ENCODE data around the gene SYT1.

Gene SYT1

DNA sequence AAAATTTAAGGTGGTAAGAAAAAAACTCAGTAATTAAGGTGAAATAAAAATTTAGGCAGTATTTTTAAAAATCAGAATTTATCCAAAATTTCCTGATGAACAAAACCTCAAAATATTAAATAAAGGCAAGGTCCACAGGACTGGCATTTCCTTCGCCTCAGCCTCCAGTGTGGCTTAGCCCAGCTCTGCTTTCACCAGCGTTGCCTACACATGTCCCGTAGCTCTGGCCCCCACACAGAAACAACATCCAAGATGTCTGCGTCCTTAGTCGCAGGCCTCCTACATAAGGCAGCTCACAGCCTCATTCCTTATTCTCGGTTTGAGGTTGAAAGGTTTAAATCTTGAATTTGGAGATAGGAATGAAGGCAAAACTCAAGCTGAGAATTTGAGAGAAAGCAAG is 274.3 kb downstream of the SYT1 start:
- H3K4me3 ChIP-seq (ENCODE audit: low read depth, low read length): no peak overlapping the region
- no peak for DNase-seq (ENCODE audit: low read depth)
- TF ChIP-seq, protein P1, sequence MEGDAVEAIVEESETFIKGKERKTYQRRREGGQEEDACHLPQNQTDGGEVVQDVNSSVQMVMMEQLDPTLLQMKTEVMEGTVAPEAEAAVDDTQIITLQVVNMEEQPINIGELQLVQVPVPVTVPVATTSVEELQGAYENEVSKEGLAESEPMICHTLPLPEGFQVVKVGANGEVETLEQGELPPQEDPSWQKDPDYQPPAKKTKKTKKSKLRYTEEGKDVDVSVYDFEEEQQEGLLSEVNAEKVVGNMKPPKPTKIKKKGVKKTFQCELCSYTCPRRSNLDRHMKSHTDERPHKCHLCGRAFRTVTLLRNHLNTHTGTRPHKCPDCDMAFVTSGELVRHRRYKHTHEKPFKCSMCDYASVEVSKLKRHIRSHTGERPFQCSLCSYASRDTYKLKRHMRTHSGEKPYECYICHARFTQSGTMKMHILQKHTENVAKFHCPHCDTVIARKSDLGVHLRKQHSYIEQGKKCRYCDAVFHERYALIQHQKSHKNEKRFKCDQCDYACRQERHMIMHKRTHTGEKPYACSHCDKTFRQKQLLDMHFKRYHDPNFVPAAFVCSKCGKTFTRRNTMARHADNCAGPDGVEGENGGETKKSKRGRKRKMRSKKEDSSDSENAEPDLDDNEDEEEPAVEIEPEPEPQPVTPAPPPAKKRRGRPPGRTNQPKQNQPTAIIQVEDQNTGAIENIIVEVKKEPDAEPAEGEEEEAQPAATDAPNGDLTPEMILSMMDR (IDR thresholded peaks at IDR 0.05; ENCODE audit: control insufficient read depth, extremely low read depth, insufficient read depth): no peak

- no peak overlapping the region for H3K4me3 ChIP-seq (ENCODE audit: low read depth, low read length)
- TF ChIP-seq, protein P1 (IDR thresholded peaks at IDR 0.05; ENCODE audit: control insufficient read depth, extremely low read depth, insufficient read depth): no peak
- no peak for DNase-seq (ENCODE audit: low read depth)
Observed at GRCh38 chr12:79140711-79141110, 276.1 kb downstream of the SYT1 start.

DNA sequence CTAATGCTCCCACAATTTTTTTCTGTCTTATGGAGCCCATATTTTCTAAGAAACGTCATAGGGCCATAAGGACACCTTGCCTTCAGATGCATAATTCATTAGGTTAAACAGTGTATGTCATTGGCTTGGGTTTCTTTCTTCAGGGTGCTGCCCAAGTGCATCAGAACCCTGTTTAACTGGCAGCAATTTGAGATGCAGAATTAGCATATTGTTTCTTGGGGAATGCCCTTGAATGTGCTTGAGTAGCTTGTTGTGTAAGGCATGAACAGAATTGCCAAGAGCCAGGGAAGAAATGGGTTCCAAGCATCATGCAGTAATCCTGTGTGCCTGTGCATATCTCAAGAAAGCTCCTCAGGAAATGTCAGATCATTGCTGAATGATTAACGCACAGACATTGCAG is 277.2 kb downstream of the SYT1 start:
- TF ChIP-seq, protein P1 (IDR thresholded peaks at IDR 0.05; ENCODE audit: control insufficient read depth, extremely low read depth, insufficient read depth): no peak
- H3K4me3 ChIP-seq (ENCODE audit: low read depth, low read length): no peak overlapping the region
- DNase-seq (ENCODE audit: low read depth): no peak

- H3K4me3 ChIP-seq (ENCODE audit: low read depth, low read length): no peak overlapping the region
- TF ChIP-seq, protein P1 (IDR thresholded peaks at IDR 0.05; ENCODE audit: control insufficient read depth, extremely low read depth, insufficient read depth): no peak
- DNase-seq (ENCODE audit: low read depth): no peak
Observed at GRCh38 chr12:79143803-79144202, 279.2 kb downstream of the SYT1 start.

DNA sequence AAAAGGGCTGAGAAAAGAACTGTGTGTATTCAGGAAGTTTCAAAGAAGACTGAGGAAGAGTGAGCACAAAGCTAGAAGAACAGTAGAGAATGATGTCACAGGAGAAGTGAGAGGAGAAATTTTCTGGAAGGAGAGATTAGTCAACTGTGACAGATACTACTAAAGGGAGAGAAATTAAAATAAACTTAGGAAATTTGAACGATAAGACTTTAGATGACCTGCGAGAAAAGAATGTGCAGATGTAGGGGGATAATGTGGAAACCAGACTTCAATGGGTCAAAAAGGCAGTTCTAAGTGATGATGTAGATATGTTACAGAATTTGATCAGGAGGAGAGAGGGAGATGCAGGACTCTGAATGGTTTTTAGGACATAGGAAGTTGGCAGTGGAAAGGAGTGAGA is 287.4 kb downstream of the SYT1 start:
- TF ChIP-seq, protein P1 (IDR thresholded peaks at IDR 0.05; ENCODE audit: control insufficient read depth, extremely low read depth, insufficient read depth): no peak
- no peak overlapping the region for H3K4me3 ChIP-seq (ENCODE audit: low read depth, low read length)

GRCh38 chr12:79155683-79156082 is 291.1 kb downstream of the SYT1 start:
- DNase-seq (ENCODE audit: low read depth): no peak
- TF ChIP-seq, protein P1 (IDR thresholded peaks at IDR 0.05; ENCODE audit: control insufficient read depth, extremely low read depth, insufficient read depth): no peak
- no peak overlapping the region for H3K4me3 ChIP-seq (ENCODE audit: low read depth, low read length)

More for the DNA sequence above, 287.4 kb downstream of the SYT1 start:
- DNase-seq (ENCODE audit: low read depth): no peak

- DNase-seq (ENCODE audit: low read depth): no peak
- H3K4me3 ChIP-seq (ENCODE audit: low read depth, low read length): no peak overlapping the region
- TF ChIP-seq, protein P1 (IDR thresholded peaks at IDR 0.05; ENCODE audit: control insufficient read depth, extremely low read depth, insufficient read depth): no peak
Observed at GRCh38 chr12:79156846-79157463, 292.4 kb downstream of the SYT1 start.
